HepG2 (cell line): Measurements from ENCODE around the gene POLA1. TPM values are rescaled to one million over a fixed set of nuclear protein-coding genes. Genes with fewer than 3 reads are reported as not detected.

ENCODE experiments used
- ATAC-seq: fragments of 200-7000 bp; cut with Tn5 transposase; 3 replicates; pipeline ENCODE4 v1.9.1; 2020; ENCODE audit warnings: mild to moderate bottlenecking, moderate library complexity
- BruUV-seq: library from RNA; stranded (reverse); fragments of 400-500 nt; replicated peaks from 2 replicates; lab custom pipeline; 2021; lab: Mats Ljungman, UMichigan
- CTCF ChIA-PET: fragments of 300-600 bp; formaldehyde crosslinking; extraction: SDS; loops from one replicate; lab custom pipeline; 2021; ENCODE audit warnings: low total read pairs, inconsistent platforms, low intra/inter-chr PET ratio; lab: Yijun Ruan, JAX
- POLR2A ChIA-PET: fragments of 350-600 bp; sonication (Branson Sonifier 250); formaldehyde crosslinking; loops from one replicate; lab custom pipeline; 2020; ENCODE audit warnings: antibody characterized with exemption, inconsistent platforms; lab: Yijun Ruan, JAX
- DNase-seq: peaks from one replicate; pipeline ENCODE4 v3.0.0-alpha.2; 2015; ENCODE audit warnings: low spot score
- FAIRE-seq: peaks from 3 replicates; lab custom pipeline; 2011; peaks lifted over from hg19 to GRCh38; lab: Jason Lieb, UNC
- H2AFZ ChIP-seq: one replicate; pipeline ENCODE4 v1.6.1; 2011; ENCODE audit warnings: low read length, inconsistent platforms
- H3K27ac ChIP-seq: fragments of 300-600 bp; 3 replicates; pipeline ENCODE4 v1.8.0; 2011; ENCODE audit warnings: mixed run types, mild to moderate bottlenecking, mixed read lengths, low read length, inconsistent platforms; ENCODE audit not compliant: insufficient read depth; ENCODE audit errors: extremely low read length
- H3K27me3 ChIP-seq, 2 experiments: fragments of 200-600 bp in 1 of 2; 2 replicates in 1 of 2; 3 replicates in 1 of 2; pipeline versions ENCODE4 v1.6.0 to v1.8.0; 2011; ENCODE audit warnings: low read length in 2 of 2, mild to moderate bottlenecking in 2 of 2, moderate library complexity in 2 of 2, inconsistent platforms in 1 of 2; ENCODE audit not compliant: insufficient read depth in 2 of 2, control insufficient read depth in 1 of 2
- H3K36me3 ChIP-seq, 2 experiments: fragments of 200-600 bp in 1 of 2; replicated peaks in 1 of 2; 2 replicates in 1 of 2; 3 replicates in 1 of 2; pipeline versions ENCODE4 v1.5.1 to v1.8.0; 2011; ENCODE audit warnings: low read length in 2 of 2, inconsistent platforms in 1 of 2; ENCODE audit not compliant: insufficient read depth in 2 of 2, control insufficient read depth in 1 of 2
- H3K4me1 ChIP-seq: 2 replicates; pipeline ENCODE4 v1.5.1; 2012; ENCODE audit warnings: low read length, inconsistent platforms; ENCODE audit not compliant: insufficient read depth
- H3K4me2 ChIP-seq: 2 replicates; pipeline ENCODE4 v1.6.0; 2011; ENCODE audit warnings: low read depth, low read length, inconsistent platforms
- H3K4me3 ChIP-seq, 3 experiments: fragments of 200-600 bp in 1 of 3; sonication (generic), shearing (Covaris generic) in 1 of 3; replicated peaks in 1 of 3; 2 replicates each; pipeline ENCODE4 v1.5.1; 2011 to 2016; ENCODE audit warnings: low read length in 3 of 3, inconsistent platforms in 2 of 3, low read depth in 2 of 3, mild to moderate bottlenecking in 2 of 3, control low read depth in 1 of 3, mixed read lengths in 1 of 3; ENCODE audit not compliant: insufficient read depth in 1 of 3
- H3K79me2 ChIP-seq: one replicate; pipeline ENCODE4 v1.6.1; 2011; ENCODE audit warnings: low read length, inconsistent platforms; ENCODE audit not compliant: insufficient read depth
- H3K9ac ChIP-seq: 2 replicates; pipeline ENCODE4 v1.6.0; 2011; ENCODE audit warnings: mild to moderate bottlenecking, low read depth, low read length, inconsistent platforms; ENCODE audit not compliant: insufficient read depth
- H3K9me3 ChIP-seq: 2 replicates; pipeline ENCODE4 v1.5.1; 2012; ENCODE audit warnings: mild to moderate bottlenecking, low read length
- H4K20me1 ChIP-seq: 2 replicates; pipeline ENCODE4 v1.6.0; 2011; ENCODE audit warnings: inconsistent platforms, mild to moderate bottlenecking, low read length, moderate library complexity; ENCODE audit not compliant: insufficient read depth
- FOXA3 ChIP-seq: IDR thresholded peaks from 2 replicates; pipeline ENCODE4 v1.6.1; 2016; ENCODE audit warnings: missing genetic modification reagents, missing compliant biosample characterization
- KLF16 ChIP-seq, 2 experiments: sonication (generic) in 1 of 2; formaldehyde crosslinking in 1 of 2; IDR thresholded peaks; 2 replicates each; pipeline versions ENCODE4 v1.6.1 to v1.8.0; 2016 to 2023; ENCODE audit warnings: missing genetic modification reagents in 2 of 2, missing compliant biosample characterization in 1 of 2
- MED1 ChIP-seq: sonication (generic); formaldehyde crosslinking; IDR thresholded peaks from 2 replicates; pipeline ENCODE4 v1.4.0; 2020; ENCODE audit warnings: missing genetic modification reagents
- MIER3 ChIP-seq: IDR thresholded peaks from 2 replicates; pipeline ENCODE4 v1.6.1; 2016; ENCODE audit warnings: missing compliant biosample characterization, borderline replicate concordance
- RAD21 ChIP-seq: fragments of 450-650 bp; formaldehyde crosslinking; IDR thresholded peaks from 2 replicates; pipeline ENCODE4 v1.5.0; 2020; ENCODE audit warnings: mild to moderate bottlenecking
- RFXANK ChIP-seq: IDR thresholded peaks from 2 replicates; pipeline ENCODE4 v1.6.1; 2016
- SKI ChIP-seq: fragments of 450-650 bp; IDR thresholded peaks from one replicate; pipeline ENCODE4 v1.6.1; 2018; ENCODE audit warnings: mild to moderate bottlenecking; ENCODE audit not compliant: partially characterized antibody
- SP1 ChIP-seq, 2 experiments: fragments of 450-650 bp in 1 of 2; sonication (generic) in 1 of 2; formaldehyde crosslinking in 1 of 2; IDR thresholded peaks; 2 replicates each; pipeline versions ENCODE4 v1.4.0 to v1.6.1; 2016 to 2020; ENCODE audit warnings: missing genetic modification reagents in 1 of 2
- SP2 ChIP-seq: sonication (generic); formaldehyde crosslinking; IDR thresholded peaks from 2 replicates; pipeline ENCODE4 v1.5.1; 2020; ENCODE audit warnings: mild to moderate bottlenecking, missing genetic modification reagents
- TCF7L2 ChIP-seq: IDR thresholded peaks from 2 replicates; pipeline ENCODE4 v1.6.1; 2011; ENCODE audit warnings: mild to moderate bottlenecking, low read depth, low read length, moderate library complexity
- ZNF12 ChIP-seq: sonication (generic); formaldehyde crosslinking; IDR thresholded peaks from 2 replicates; pipeline ENCODE4 v1.5.0; 2020; ENCODE audit warnings: missing genetic modification reagents
- ZNF510 ChIP-seq: sonication (generic); formaldehyde crosslinking; IDR thresholded peaks from 2 replicates; pipeline ENCODE4 v1.4.0; 2020; ENCODE audit warnings: low read depth, mild to moderate bottlenecking, missing genetic modification reagents
- ZNF557 ChIP-seq: sonication (generic); formaldehyde crosslinking; IDR thresholded peaks from 2 replicates; pipeline ENCODE4 v1.4.0; 2020; ENCODE audit warnings: missing genetic modification reagents
- WGBS: methylation state at CpG from one replicate; pipeline ENCODE4 v1.1.6; 2017; ENCODE audit warnings: low lambda C conversion rate; 5-methylcytosine and 5-hydroxymethylcytosine counted together
- in situ Hi-C: cut with HindIII; loops from 2 replicates; pipeline ENCODE4 v1.10.0; 2017; ENCODE audit warnings: low pct_unique_long_range_greater_than_20kb; ENCODE audit not compliant: extremely low pct_ligation_motif_present
- intact Hi-C: fragments of 100-400 bp; cut with micrococcal nuclease; formaldehyde crosslinking; loops from one replicate; pipeline ENCODE4 v1.10.0; 2022; ENCODE audit not compliant: unreplicated experiment
- polyA plus RNA-seq, 8 experiments: library from polyadenylated mRNA; depleted of rRNA in 3 of 8; stranded (reverse) in 7 of 8; unstranded in 1 of 8; fragments of >200 nt; fragmentation: Illumina TruSeq in 4 of 8; extraction: Trizol in 4 of 8; gene quantifications; 2 replicates each; pipeline versions ENCODE4 v1.2.1 to v1.2.3, GENCODE V29; 2011 to 2016; ENCODE audit warnings: low read depth in 4 of 8, missing spikeins in 1 of 8, mixed read lengths in 1 of 8; ENCODE audit not compliant: insufficient read depth in 1 of 8
- total RNA-seq, 5 experiments: library from RNA; depleted of rRNA; stranded (reverse); fragments of >200 nt; fragmentation: Illumina TruSeq; extraction: Trizol; gene quantifications; 2 replicates each; pipeline ENCODE4 v1.2.3, GENCODE V29; 2016; ENCODE audit warnings: low read depth in 1 of 5
- TF ChIP-seq, protein P1 (sequence below): sonication (generic); formaldehyde crosslinking; IDR thresholded peaks from 2 replicates; pipeline ENCODE4 v1.4.0; 2020; ENCODE audit warnings: missing genetic modification reagents, borderline replicate concordance
- TF ChIP-seq, protein P2 (sequence below): IDR thresholded peaks from 2 replicates; pipeline ENCODE4 v1.6.1; 2016; ENCODE audit warnings: missing compliant biosample characterization, missing genetic modification reagents, borderline replicate concordance

POLA1 gene
- total and polyA plus RNA-seq, 2 of the 13 experiments (the other 11 are each of a cell fraction or from before 2014, with no cell fraction given), result 3.3 to 26.5 TPM

DNA sequence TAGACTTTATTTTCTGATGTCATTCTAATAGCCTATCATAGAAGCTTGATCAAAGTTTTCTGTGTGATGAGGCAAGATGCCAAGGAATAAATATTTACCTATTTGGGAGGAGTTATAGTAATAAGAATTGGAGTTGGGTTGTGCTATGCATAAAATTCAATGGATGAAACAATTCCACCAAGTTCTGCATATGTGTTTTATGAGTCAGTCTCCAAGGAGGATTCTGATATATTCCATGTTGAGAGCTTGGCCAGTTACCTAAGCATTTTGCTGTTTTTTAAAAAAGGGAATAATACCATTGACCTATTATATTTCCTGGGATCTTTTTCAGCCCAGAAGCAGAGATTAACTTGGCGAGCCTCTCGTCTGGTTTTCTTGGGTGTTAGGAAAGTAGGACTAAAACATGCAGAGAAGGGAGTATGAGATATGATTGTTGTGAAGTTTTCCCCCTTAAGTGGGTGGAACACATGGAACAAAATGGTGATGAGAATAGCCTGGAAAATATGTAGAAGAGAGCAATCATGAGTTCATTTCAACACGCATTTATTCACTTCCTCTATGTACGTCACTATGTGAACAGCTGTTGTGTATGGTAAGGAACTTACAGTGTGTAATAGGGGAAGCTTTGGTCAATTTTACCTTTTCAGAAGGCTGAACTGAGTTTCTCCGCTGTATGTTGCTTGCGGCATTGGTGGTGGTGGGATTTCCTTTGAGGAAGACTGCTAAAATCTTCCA, 39.2 kb downstream of the POLA1 start:
- Histone ChIP-seq H3K79me2 (no peaks in the 10 kb centered on the region), H3K4me3 (no peak overlapping the region), H3K36me3 (peaks cover 1 to 4% of the 10 kb centered on the region in 2 experiments; a peak in 2 of 5 replicates), H3K9me3 (no peaks in the 10 kb centered on the region), H3K4me1 (no peaks in the 10 kb centered on the region), H3K27me3 (no peaks in the 10 kb centered on the region), H3K9ac (no peak overlapping the region), H3K27ac (no peak overlapping the region), H3K4me2 (no peak overlapping the region), H2AFZ (no peak overlapping the region), H4K20me1 (no peaks in the 10 kb centered on the region)
- ATAC-seq, result no peak
- intact Hi-C loops, result no loop called here
- 97% methylated on average over 6 of the region's 6 CpGs for WGBS
- ChIA-PET CTCF (no interaction called here), POLR2A (no interaction called here)
- DNase-seq, result no peak
- TF ChIP-seq ZNF12 (CRISPR knock-in tag), result no peak
- no peak for TF ChIP-seq ZNF510 (CRISPR knock-in tag)
- no peak for TF ChIP-seq SP1 (IDR thresholded peaks at IDR 0.05)
- no peak for TF ChIP-seq SP1 (CRISPR knock-in tag; IDR thresholded peaks at IDR 0.05)
- no peak for TF ChIP-seq MED1 (CRISPR knock-in tag)
- no peak for TF ChIP-seq ZNF557
- TF ChIP-seq KLF16 (CRISPR knock-in tag; IDR thresholded peaks at IDR 0.05), result no peak
- TF ChIP-seq, protein P1, sequence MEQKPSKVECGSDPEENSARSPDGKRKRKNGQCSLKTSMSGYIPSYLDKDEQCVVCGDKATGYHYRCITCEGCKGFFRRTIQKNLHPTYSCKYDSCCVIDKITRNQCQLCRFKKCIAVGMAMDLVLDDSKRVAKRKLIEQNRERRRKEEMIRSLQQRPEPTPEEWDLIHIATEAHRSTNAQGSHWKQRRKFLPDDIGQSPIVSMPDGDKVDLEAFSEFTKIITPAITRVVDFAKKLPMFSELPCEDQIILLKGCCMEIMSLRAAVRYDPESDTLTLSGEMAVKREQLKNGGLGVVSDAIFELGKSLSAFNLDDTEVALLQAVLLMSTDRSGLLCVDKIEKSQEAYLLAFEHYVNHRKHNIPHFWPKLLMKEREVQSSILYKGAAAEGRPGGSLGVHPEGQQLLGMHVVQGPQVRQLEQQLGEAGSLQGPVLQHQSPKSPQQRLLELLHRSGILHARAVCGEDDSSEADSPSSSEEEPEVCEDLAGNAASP (CRISPR knock-in tag), result no peak
- no peak for TF ChIP-seq SP2
- no peak for TF ChIP-seq FOXA3
- no peak for TF ChIP-seq RAD21 (CRISPR knock-in tag)
- no peak for TF ChIP-seq TCF7L2
- no peak for TF ChIP-seq RFXANK
- TF ChIP-seq MIER3, result no peak
- TF ChIP-seq, protein P2, sequence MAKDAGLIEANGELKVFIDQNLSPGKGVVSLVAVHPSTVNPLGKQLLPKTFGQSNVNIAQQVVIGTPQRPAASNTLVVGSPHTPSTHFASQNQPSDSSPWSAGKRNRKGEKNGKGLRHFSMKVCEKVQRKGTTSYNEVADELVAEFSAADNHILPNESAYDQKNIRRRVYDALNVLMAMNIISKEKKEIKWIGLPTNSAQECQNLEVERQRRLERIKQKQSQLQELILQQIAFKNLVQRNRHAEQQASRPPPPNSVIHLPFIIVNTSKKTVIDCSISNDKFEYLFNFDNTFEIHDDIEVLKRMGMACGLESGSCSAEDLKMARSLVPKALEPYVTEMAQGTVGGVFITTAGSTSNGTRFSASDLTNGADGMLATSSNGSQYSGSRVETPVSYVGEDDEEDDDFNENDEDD, result no peak
- no peak for TF ChIP-seq SKI
- no TSS peak for BruUV-seq
- FAIRE-seq, result no peak
- in situ Hi-C loops, result no loop called here
